GM13976 (cell line): ENCODE results near the gene ADIPOR2.

Experiments used
- DNase-seq: peaks from one replicate; pipeline ENCODE4 v3.0.0; 2012; ENCODE audit warnings: low spot score
- in situ Hi-C: fragments of 300-500 bp; cut with MboI; formaldehyde crosslinking; loops from one replicate; pipeline ENCODE4 v1.12.0; 2022; ENCODE audit warnings: low sequenced_read_pairs, mixed read lengths, inconsistent platforms; ENCODE audit not compliant: unreplicated experiment
- TF ChIP-seq, protein P1 (sequence below): IDR thresholded peaks from 2 replicates; pipeline ENCODE4 v1.5.1; 2012; ENCODE audit warnings: borderline replicate concordance, mild to moderate bottlenecking; ENCODE audit not compliant: insufficient read depth; ENCODE audit errors: extremely low read depth, missing control alignments, control extremely low read depth

The ADIPOR2 gene

DNA sequence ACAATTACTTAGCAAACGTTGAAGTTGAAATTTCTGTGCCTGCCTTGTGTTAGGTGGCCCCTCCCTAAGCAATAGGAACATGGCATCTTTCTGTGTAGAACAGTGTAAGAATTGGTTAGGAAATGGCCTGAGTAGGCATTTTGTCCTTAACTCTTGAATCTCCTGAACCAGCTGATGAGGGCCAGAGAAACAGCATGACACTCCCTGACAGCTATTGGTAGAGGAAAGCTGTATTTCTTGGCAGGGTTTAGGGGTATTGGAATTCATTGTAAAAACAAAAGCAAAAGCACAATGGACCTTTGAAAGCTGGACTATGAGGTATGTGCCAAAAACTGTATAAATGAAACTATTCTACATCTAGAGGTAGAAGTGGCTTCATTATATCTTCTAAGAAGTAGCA is 88.9 kb downstream of the ADIPOR2 start:
- TF ChIP-seq, protein P1, sequence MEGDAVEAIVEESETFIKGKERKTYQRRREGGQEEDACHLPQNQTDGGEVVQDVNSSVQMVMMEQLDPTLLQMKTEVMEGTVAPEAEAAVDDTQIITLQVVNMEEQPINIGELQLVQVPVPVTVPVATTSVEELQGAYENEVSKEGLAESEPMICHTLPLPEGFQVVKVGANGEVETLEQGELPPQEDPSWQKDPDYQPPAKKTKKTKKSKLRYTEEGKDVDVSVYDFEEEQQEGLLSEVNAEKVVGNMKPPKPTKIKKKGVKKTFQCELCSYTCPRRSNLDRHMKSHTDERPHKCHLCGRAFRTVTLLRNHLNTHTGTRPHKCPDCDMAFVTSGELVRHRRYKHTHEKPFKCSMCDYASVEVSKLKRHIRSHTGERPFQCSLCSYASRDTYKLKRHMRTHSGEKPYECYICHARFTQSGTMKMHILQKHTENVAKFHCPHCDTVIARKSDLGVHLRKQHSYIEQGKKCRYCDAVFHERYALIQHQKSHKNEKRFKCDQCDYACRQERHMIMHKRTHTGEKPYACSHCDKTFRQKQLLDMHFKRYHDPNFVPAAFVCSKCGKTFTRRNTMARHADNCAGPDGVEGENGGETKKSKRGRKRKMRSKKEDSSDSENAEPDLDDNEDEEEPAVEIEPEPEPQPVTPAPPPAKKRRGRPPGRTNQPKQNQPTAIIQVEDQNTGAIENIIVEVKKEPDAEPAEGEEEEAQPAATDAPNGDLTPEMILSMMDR = no peak
- in situ Hi-C loops = loop anchor here (25.0 kb wide), 1 partner anchor 667 kb away; no protein-coding TSS in a partner anchor
- no peak for DNase-seq

- TF ChIP-seq, protein P1 = no peak
- DNase-seq = no peak
Measured at GRCh38 chr12:1781772-1782171, 90.9 kb downstream of the ADIPOR2 start.

DNA sequence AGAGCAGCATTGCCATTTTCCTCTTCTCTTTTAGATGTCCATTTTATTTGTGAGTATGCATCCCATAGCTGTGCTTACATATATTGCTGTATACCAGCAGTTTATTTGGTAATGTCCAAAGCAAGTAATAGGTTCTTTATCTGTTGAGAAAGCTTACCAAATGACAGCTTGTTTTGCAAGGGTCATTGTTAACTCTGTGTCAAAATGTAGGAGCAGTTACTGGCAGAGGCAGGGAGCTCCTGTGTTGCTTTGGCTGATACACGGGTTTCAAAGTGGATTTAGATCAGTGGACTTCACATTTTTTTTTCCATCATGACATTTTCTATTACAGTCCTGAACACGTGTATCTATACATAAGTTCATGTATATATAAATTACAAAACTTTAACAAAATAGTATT is 91.3 kb downstream of the ADIPOR2 start:
- TF ChIP-seq, protein P1 = no peak
- DNase-seq = no peak
- in situ Hi-C loops = loop anchor here (25.0 kb wide), 1 partner anchor 670 kb away; no protein-coding TSS in a partner anchor

More at GRCh38 chr12:1781772-1782171, 90.9 kb downstream of the ADIPOR2 start:
- in situ Hi-C loops = loop anchor here (25.0 kb wide), 1 partner anchor 669 kb away; no protein-coding TSS in a partner anchor

DNA sequence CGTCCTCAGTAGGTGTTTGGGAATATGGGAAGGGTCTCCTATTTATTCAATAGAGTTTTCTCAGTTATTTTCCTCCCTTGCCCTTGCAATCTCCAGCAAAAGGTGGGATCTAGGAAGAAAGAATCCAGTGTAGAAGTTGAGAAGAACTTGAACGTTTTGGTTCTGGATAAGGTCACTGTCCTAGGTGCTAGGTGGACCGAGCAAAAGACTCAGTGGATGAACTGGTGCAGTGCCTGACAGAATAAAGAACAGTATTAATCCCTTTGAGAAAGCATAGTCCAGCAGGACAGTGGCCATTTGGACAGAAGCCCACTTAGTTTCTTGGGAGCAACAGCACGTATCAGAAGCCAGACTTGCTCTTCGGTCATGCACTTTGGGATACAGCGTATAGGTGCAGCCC is 96.8 kb downstream of the ADIPOR2 start:
- in situ Hi-C loops = loop anchor here (5.0 to 25.0 kb wide), 2 partner anchors 135 to 675 kb away; no protein-coding TSS in a partner anchor
- TF ChIP-seq, protein P1 = no peak
- no peak for DNase-seq

DNA sequence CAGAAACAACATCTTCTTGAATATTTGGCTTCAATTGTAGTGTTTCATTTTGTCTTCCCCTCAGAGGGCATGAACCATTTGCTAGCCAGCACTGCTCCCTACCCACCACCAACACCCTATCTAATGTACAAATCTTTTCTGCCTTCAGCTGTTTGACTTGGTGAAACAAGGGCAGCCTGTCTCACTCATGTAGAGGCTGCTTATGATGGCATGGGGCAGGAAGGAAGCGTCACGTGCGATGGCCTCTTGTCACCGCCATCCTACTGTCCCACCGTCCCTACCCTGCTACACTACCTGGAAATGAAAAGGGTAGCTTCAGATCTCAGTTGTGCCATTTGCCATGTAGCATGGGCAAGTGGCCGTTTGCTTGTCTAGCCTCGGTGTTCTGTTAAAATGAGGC is 99.6 kb downstream of the ADIPOR2 start:
- TF ChIP-seq, protein P1 = no peak
- DNase-seq = no peak
- in situ Hi-C loops = loop anchor here (25.0 kb wide), 1 partner anchor 678 kb away; no protein-coding TSS in a partner anchor

GRCh38 chr12:1791104-1791841 is 100.4 kb downstream of the ADIPOR2 start:
- TF ChIP-seq, protein P1 = peak; percentile 45
- in situ Hi-C loops = loop anchor here (25.0 kb wide), 1 partner anchor 679 kb away; no protein-coding TSS in a partner anchor
- peak; percentile 69 for DNase-seq
